PFSK-1 (cell line): ENCODE results near the gene AP4B1.

Source experiments
- FOXP2 ChIP-seq: optimal IDR thresholded peaks from 2 replicates; pipeline ENCODE3; 2011; ENCODE audit warnings: borderline replicate concordance, control low read depth, inconsistent platforms; ENCODE audit not compliant: insufficient read depth; ENCODE audit errors: extremely low read length, extremely low read depth
- POLR2AphosphoS5 ChIP-seq: IDR thresholded peaks from 2 replicates; pipeline ENCODE4 v1.6.1; 2012; ENCODE audit warnings: low read depth, mild to moderate bottlenecking, control low read depth, low read length, moderate library complexity
- REST ChIP-seq, 2 experiments: IDR thresholded peaks; 2 replicates each; pipeline versions ENCODE4 v1.6.1 to v1.8.0; 2011 to 2012; ENCODE audit warnings: low read depth in 2 of 2, low read length in 2 of 2, control low read depth in 1 of 2, inconsistent platforms in 1 of 2, mild to moderate bottlenecking in 1 of 2, moderate library complexity in 1 of 2; ENCODE audit not compliant: insufficient read depth in 1 of 2
- SIN3A ChIP-seq: IDR thresholded peaks from 2 replicates; pipeline ENCODE4 v1.6.1; 2012; ENCODE audit warnings: mild to moderate bottlenecking, low read length, moderate library complexity, borderline replicate concordance; ENCODE audit not compliant: insufficient read depth
- TAF1 ChIP-seq: IDR thresholded peaks from 2 replicates; pipeline ENCODE4 v1.6.1; 2012; ENCODE audit warnings: low read length, control low read depth, borderline replicate concordance; ENCODE audit not compliant: insufficient read depth

Gene AP4B1

GRCh38 chr1:113871597-113872113 lies 32.9 kb downstream of the AP4B1 start, which contains the start of gene PTPN22:
TSS of gene PTPN22 (minus strand) at chr1:113871712.
- TF ChIP-seq TAF1 = no peak
- TF ChIP-seq REST (IDR thresholded peaks at IDR 0.05; ENCODE audit: insufficient read depth in 1 of 2, low read depth in 2 of 2, low read length in 2 of 2) = no peak
- TF ChIP-seq SIN3A = no peak
- no peak for TF ChIP-seq FOXP2
- no peak for TF ChIP-seq POLR2AphosphoS5

- TF ChIP-seq REST (IDR thresholded peaks at IDR 0.05; ENCODE audit: insufficient read depth in 1 of 2, low read depth in 2 of 2, low read length in 2 of 2) (no peak), POLR2AphosphoS5 (no peak), TAF1 (no peak), SIN3A (no peak), FOXP2 (no peak)
Observed at GRCh38 chr1:113870778-113871177, 33.8 kb downstream of the AP4B1 start.

- TF ChIP-seq TAF1 = no peak
- TF ChIP-seq FOXP2 = no peak
- TF ChIP-seq SIN3A = no peak
- no peak for TF ChIP-seq POLR2AphosphoS5
- no peak for TF ChIP-seq REST (IDR thresholded peaks at IDR 0.05; ENCODE audit: insufficient read depth in 1 of 2, low read depth in 2 of 2, low read length in 2 of 2)
Observed at GRCh38 chr1:113868387-113869083, 36.1 kb downstream of the AP4B1 start.

- no peak for TF ChIP-seq FOXP2
- TF ChIP-seq REST (IDR thresholded peaks at IDR 0.05; ENCODE audit: insufficient read depth in 1 of 2, low read depth in 2 of 2, low read length in 2 of 2) = no peak
- TF ChIP-seq TAF1 = no peak
- TF ChIP-seq SIN3A = no peak
- no peak for TF ChIP-seq POLR2AphosphoS5
Observed at GRCh38 chr1:113861641-113862040, 43.0 kb downstream of the AP4B1 start.

- TF ChIP-seq SIN3A = no peak
- TF ChIP-seq REST (IDR thresholded peaks at IDR 0.05; ENCODE audit: insufficient read depth in 1 of 2, low read depth in 2 of 2, low read length in 2 of 2) = no peak
- no peak for TF ChIP-seq FOXP2
- no peak for TF ChIP-seq TAF1
- TF ChIP-seq POLR2AphosphoS5 = no peak
Observed at GRCh38 chr1:113860891-113861290, 43.7 kb downstream of the AP4B1 start.
